Activated CD8-positive, alpha-beta T cell treated with anti-CD3 and anti-CD28 coated beads, Interleukin-2, amount 10 ng/mL, durations not matched to agents 7 days and 5 days (primary cell): ENCODE data around the gene MSH3. TPM values are rescaled to one million over a fixed set of nuclear protein-coding genes. Genes with fewer than 3 reads are reported as not detected.

Experiments
- ATAC-seq: fragments of 150-1000 bp; cut with Tn5 transposase; one replicate; pipeline ENCODE4 v1.10.0; 2021; ENCODE audit warnings: moderate library complexity
- CTCF ChIA-PET: fragments of 350-600 bp; sonication (Branson Sonifier 250); formaldehyde crosslinking; loops from one replicate; lab custom pipeline; 2021; ENCODE audit warnings: antibody characterized with exemption; lab: Charles Lee
- POLR2A ChIA-PET: fragments of 350-600 bp; sonication (Branson Sonifier 250); formaldehyde crosslinking; loops from one replicate; lab custom pipeline; 2021; ENCODE audit warnings: antibody characterized with exemption; lab: Charles Lee
- DNase-seq: peaks from one replicate; pipeline ENCODE4 v3.0.0-alpha.2; 2020
- H3K27ac Mint-ChIP-seq: one replicate; pipeline ENCODE4 v1.8.0; 2021; ENCODE audit warnings: mild to moderate bottlenecking, mixed read lengths
- H3K27me3 Mint-ChIP-seq: one replicate; pipeline ENCODE4 v1.8.0; 2021; ENCODE audit warnings: low read depth, mixed read lengths
- H3K36me3 Mint-ChIP-seq: one replicate; pipeline ENCODE4 v1.8.0; 2021; ENCODE audit warnings: low read depth, mixed read lengths
- H3K4me1 Mint-ChIP-seq: one replicate; pipeline ENCODE4 v1.8.0; 2021; ENCODE audit warnings: low read depth, mixed read lengths
- H3K4me3 Mint-ChIP-seq: one replicate; pipeline ENCODE4 v1.8.0; 2021; ENCODE audit warnings: mild to moderate bottlenecking, mixed read lengths
- H3K9me3 Mint-ChIP-seq: one replicate; pipeline ENCODE4 v1.8.0; 2022; ENCODE audit warnings: mixed read lengths; ENCODE audit not compliant: insufficient read depth
- total RNA-seq, 2 experiments: library from RNA; stranded (reverse); gene quantifications; one replicate each; pipeline ENCODE4 v1.2.3, GENCODE V29; 2021

The MSH3 gene
- 10 to 100 TPM; 20.1 to 20.3 TPM for total RNA-seq

DNA sequence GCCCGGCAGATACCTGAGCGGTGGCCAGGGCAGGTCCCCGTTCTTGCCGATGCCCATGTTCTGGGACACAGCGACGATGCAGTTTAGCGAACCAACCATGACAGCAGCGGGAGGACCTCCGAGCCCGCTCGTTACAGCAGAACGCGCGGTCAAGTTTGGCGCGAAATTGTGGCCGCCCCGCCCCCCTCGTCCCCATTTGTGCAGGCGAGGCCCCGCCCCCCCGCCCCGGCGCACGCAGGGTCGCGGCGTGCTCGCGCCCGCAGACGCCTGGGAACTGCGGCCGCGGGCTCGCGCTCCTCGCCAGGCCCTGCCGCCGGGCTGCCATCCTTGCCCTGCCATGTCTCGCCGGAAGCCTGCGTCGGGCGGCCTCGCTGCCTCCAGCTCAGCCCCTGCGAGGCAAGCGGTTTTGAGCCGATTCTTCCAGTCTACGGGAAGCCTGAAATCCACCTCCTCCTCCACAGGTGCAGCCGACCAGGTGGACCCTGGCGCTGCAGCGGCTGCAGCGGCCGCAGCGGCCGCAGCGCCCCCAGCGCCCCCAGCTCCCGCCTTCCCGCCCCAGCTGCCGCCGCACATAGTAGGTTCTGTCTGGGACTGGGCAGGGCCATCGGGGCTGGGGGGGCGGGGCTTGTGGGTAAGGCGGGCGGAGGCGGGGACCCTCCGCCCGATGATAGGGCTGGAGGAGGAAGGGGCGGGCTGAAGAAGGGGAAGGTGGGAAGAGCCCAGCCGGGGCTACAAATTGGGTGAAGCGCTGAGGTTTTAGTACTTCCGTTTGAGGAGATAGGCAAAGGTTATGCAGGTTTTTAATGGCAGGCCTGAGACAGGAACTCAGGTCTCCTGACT, at the start of gene MSH3, which contains the start of gene DHFR:
Gene MSH3 (plus strand): TSS at position 262 of the 840 bp plus-strand sequence. CDS start 76 bp downstream, at position 338.
Gene DHFR (minus strand): TSS at position 593 of the 840 bp plus-strand sequence. CDS start 494 bp downstream, at position 99.
- peak within 1 kb of the TSS; percentile 95 for H3K27ac Mint-ChIP-seq
- CTCF ChIA-PET = interaction anchor here (1.4 to 2.9 kb wide), 4 partner anchors 13 to 102 kb away, joined by 3 to 36 read pairs (median 6); no protein-coding TSS in a partner anchor
- POLR2A ChIA-PET = interaction anchor here (0.6 to 3.6 kb wide), 4 partner anchors 13 to 305 kb away, joined by 3 to 22 read pairs (median 4); partner anchors contain the start of gene RASGRF2

DNA sequence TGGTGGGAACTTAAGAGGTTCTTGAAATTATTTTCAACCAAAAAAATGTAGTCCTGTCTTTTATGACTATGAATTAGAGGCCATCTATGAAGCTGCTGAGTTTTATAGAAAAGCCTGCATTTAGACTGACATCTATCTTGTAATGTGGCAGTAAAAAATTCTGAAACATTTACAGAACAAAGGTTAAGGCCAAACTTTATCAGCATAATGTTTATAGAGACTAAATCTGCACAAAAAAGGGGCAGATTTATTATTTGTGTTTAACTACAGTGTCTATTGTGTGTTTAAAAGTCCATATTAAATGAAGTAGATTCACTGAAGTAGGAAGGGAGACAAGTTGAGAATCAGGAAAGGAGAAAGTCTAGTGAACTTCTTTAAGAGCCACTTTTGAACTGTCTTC, 47.1 kb upstream of the MSH3 start:
- POLR2A ChIA-PET = no interaction called here
- Mint-ChIP-seq H3K9me3 (peaks cover 11% of the 10 kb centered on the region), H3K36me3 (peaks cover 10% of the 10 kb centered on the region), H3K27me3 (no peaks in the 10 kb centered on the region), H3K27ac (no peak overlapping the region), H3K4me3 (no peak overlapping the region), H3K4me1 (peaks cover 5% of the 10 kb centered on the region)
- ATAC-seq = no peak
- CTCF ChIA-PET = no interaction called here
- no peak for DNase-seq

More for the DNA sequence above, at the start of gene MSH3, which contains the start of gene DHFR:
- Mint-ChIP-seq H3K9me3 (no peaks in the 10 kb centered on the region), H3K4me1 (peaks cover 31% of the 10 kb centered on the region), H3K27me3 (no peaks in the 10 kb centered on the region), H3K4me3 (peak within 1 kb of the TSS; percentile 83), H3K36me3 (peaks cover 41% of the 10 kb centered on the region)
- DNase-seq (peak; percentile 94), ATAC-seq (peak; percentile 63)

DNA sequence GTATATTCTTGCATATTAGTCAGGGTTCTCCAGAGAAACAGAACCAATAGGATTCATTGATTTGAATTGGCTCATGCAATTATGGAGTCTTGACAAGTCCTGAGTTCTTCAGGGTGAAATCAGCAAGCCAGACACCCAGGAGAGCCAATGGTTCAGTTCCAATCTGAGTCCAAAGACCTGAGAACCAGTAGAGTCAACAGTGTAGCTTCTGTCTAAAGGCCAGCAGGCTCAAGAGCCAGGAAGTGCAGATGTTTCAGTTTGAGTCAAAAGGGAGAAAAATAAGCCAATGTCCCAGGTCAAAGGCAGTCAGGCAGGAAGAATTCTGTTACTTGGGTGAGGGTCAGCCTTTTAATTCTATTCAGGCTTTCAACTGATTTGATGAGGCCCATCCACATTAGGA, 46.6 kb upstream of the MSH3 start:
- peak overlapping the region; percentile 44 for H3K27ac Mint-ChIP-seq
- CTCF ChIA-PET = no interaction called here
- no peaks in the 10 kb centered on the region for H3K27me3 Mint-ChIP-seq

GRCh38 chr5:80608731-80609130, 45.7 kb upstream of the MSH3 start:
- ATAC-seq (no peak), DNase-seq (no peak)
- ChIA-PET POLR2A (interaction anchor here (0.6 to 0.7 kb wide), 2 partner anchors 44 to 553 kb away, joined by 3 to 4 read pairs; no protein-coding TSS in a partner anchor), CTCF (no interaction called here)
- Mint-ChIP-seq H3K27ac (no peak overlapping the region), H3K27me3 (no peaks in the 10 kb centered on the region), H3K9me3 (peaks cover 11% of the 10 kb centered on the region), H3K4me1 (peaks cover 5% of the 10 kb centered on the region), H3K4me3 (no peak overlapping the region), H3K36me3 (peaks cover 12% of the 10 kb centered on the region)

More for the DNA sequence above, 46.6 kb upstream of the MSH3 start:
- Mint-ChIP-seq H3K36me3 (peaks cover 10% of the 10 kb centered on the region), H3K4me1 (peaks cover 5% of the 10 kb centered on the region), H3K9me3 (peaks cover 11% of the 10 kb centered on the region), H3K4me3 (no peak overlapping the region)
- DNase-seq (no peak), ATAC-seq (no peak)
- POLR2A ChIA-PET = no interaction called here

- Mint-ChIP-seq H3K4me1 (peaks cover 5% of the 10 kb centered on the region), H3K4me3 (no peak overlapping the region), H3K36me3 (peaks cover 12% of the 10 kb centered on the region), H3K27me3 (no peaks in the 10 kb centered on the region), H3K9me3 (peaks cover 11% of the 10 kb centered on the region), H3K27ac (no peak overlapping the region)
- POLR2A ChIA-PET = no interaction called here
- ATAC-seq (no peak), DNase-seq (no peak)
- CTCF ChIA-PET = no interaction called here
Measured at GRCh38 chr5:80609692-80610091, 44.8 kb upstream of the MSH3 start.

DNA sequence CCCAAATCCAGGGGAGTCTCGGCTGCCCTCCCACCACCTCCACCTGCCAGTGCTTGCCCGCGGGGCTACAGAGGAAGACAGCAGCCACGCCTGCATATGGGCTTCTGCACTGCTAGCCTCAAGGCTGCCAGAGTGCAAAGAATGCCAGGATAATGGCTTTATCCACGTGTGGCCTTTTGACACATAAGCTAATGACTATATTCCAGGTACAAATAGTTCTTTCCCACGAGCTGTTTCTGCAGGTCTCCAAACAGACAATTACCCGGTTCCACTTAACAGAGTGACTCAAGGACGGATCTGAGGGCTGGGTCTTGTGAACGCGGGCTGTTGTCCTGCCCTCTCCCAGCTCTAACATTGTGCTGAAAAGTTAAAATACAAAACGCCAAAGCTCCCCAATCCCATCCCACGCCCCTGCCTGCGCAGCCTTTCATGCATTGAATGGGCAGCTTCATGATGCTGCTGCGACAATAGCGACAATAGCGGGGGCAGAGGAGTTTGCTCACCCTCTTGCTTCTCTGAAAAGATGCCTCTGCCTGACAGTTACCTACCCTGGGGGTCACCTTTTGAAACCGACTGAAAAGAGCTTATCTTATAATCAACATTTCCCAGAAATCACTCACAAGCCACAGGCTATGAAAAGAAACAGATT, 39.1 kb upstream of the MSH3 start:
- Mint-ChIP-seq H3K9me3 (peaks cover 7% of the 10 kb centered on the region), H3K36me3 (peaks cover 14% of the 10 kb centered on the region), H3K4me3 (no peak overlapping the region), H3K27ac (no peak overlapping the region), H3K4me1 (peaks cover 13% of the 10 kb centered on the region), H3K27me3 (no peaks in the 10 kb centered on the region)
- ChIA-PET POLR2A (no interaction called here), CTCF (interaction anchor here (0.9 kb wide), 1 partner anchor 135 kb away, joined by 3 read pairs; no protein-coding TSS in a partner anchor)
- no peak for ATAC-seq
- DNase-seq = no peak

DNA sequence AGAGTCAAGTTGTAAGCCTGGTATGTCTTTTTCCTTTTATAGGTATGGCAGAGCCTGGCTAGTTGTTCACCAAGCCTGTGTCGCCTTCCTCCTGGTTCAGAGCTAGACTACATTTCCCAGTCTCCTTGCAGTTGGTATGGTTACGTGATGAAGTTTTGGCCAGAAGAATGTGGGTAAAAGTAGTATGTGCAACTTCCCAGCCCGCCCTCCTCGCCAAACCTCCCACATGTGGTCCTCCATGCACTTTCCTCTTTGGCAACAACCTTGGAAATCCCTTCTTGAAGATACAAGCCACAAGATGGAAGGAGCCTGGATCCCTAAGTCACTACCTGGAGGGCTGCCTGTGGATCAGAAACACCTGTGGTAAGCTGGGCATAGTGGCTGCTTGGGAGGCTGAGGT, 36.0 kb upstream of the MSH3 start:
- H3K27ac Mint-ChIP-seq = no peak overlapping the region
- peaks cover 13% of the 10 kb centered on the region for H3K4me1 Mint-ChIP-seq
- peaks cover 32% of the 10 kb centered on the region for H3K36me3 Mint-ChIP-seq
- H3K4me3 Mint-ChIP-seq = no peak overlapping the region
- no peaks in the 10 kb centered on the region for H3K9me3 Mint-ChIP-seq
- POLR2A ChIA-PET = no interaction called here
- CTCF ChIA-PET = no interaction called here
- no peak for DNase-seq
- H3K27me3 Mint-ChIP-seq = no peaks in the 10 kb centered on the region
- ATAC-seq = no peak

DNA sequence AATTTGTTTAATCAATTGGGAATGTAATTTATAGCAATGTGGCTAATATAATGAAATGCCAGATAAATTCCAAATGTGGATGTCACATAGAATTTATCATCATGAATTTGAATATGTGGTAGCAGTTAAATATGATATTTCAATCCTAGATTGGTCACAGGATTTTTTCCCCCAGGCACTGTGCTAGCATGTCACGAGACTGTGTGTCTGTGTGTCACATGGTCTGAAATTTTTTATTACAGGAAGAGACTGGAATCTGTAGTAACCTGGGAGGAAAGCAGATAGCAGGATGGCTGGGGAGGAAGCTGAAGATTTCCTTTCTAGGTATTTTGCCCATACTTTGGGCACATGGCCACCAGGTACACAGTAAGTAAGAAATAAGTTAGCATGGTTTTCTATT, 35.4 kb upstream of the MSH3 start:
- ChIA-PET CTCF (no interaction called here), POLR2A (no interaction called here)
- Mint-ChIP-seq H3K9me3 (no peaks in the 10 kb centered on the region), H3K27me3 (no peaks in the 10 kb centered on the region), H3K4me3 (no peak overlapping the region), H3K27ac (no peak overlapping the region), H3K4me1 (peaks cover 13% of the 10 kb centered on the region), H3K36me3 (peaks cover 32% of the 10 kb centered on the region)
- ATAC-seq = no peak
- DNase-seq = no peak

GRCh38 chr5:80620211-80620610, 34.2 kb upstream of the MSH3 start:
- Mint-ChIP-seq H3K36me3 (peaks cover 32% of the 10 kb centered on the region), H3K4me1 (peaks cover 13% of the 10 kb centered on the region), H3K4me3 (no peak overlapping the region), H3K9me3 (no peaks in the 10 kb centered on the region), H3K27ac (no peak overlapping the region), H3K27me3 (no peaks in the 10 kb centered on the region)
- CTCF ChIA-PET = no interaction called here
- POLR2A ChIA-PET = no interaction called here
- ATAC-seq (no peak), DNase-seq (no peak)

- DNase-seq (no peak), ATAC-seq (no peak)
- H3K9me3 Mint-ChIP-seq = no peaks in the 10 kb centered on the region
- peaks cover 37% of the 10 kb centered on the region for H3K36me3 Mint-ChIP-seq
- no peak overlapping the region for H3K27ac Mint-ChIP-seq
- no peaks in the 10 kb centered on the region for H3K27me3 Mint-ChIP-seq
- H3K4me3 Mint-ChIP-seq = no peak overlapping the region
- POLR2A ChIA-PET = no interaction called here
- CTCF ChIA-PET = no interaction called here
- no peaks in the 10 kb centered on the region for H3K4me1 Mint-ChIP-seq
Measured at GRCh38 chr5:80622756-80623155, 31.7 kb upstream of the MSH3 start.

DNA sequence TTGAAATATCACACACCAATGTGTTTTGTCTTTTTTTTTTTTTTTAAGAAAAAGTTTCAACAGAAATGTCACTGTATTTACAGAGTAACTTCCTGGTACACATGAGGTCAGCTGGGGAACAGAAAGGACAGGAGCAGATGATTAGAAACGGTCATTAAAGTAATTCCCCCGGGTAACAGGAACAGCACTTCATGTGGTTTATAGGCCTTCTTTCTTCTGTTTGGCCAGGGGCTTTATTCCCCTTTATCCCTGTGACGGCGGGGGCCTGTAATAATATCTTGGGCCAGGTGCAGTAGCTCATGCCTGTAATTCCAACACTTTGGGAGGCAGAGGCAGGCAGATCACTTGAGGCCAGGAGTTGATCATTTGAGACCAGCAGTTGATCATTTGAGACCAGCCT, 30.5 kb upstream of the MSH3 start:
- Mint-ChIP-seq H3K9me3 (no peaks in the 10 kb centered on the region), H3K4me3 (no peak overlapping the region), H3K27ac (no peak overlapping the region), H3K36me3 (peaks cover 36% of the 10 kb centered on the region), H3K4me1 (no peaks in the 10 kb centered on the region), H3K27me3 (no peaks in the 10 kb centered on the region)
- CTCF ChIA-PET = no interaction called here
- ATAC-seq (no peak), DNase-seq (no peak)
- POLR2A ChIA-PET = no interaction called here

GRCh38 chr5:80625230-80625629, 29.2 kb upstream of the MSH3 start:
- ATAC-seq (no peak), DNase-seq (no peak)
- Mint-ChIP-seq H3K27ac (no peak overlapping the region), H3K4me3 (no peak overlapping the region), H3K27me3 (no peaks in the 10 kb centered on the region), H3K9me3 (no peaks in the 10 kb centered on the region), H3K36me3 (peaks cover 41% of the 10 kb centered on the region), H3K4me1 (no peaks in the 10 kb centered on the region)
- ChIA-PET CTCF (no interaction called here), POLR2A (no interaction called here)
